H1 (cell line): ENCODE results near the gene DMC1. TPM values are rescaled to one million over a fixed set of nuclear protein-coding genes. Genes with fewer than 3 reads are reported as not detected.

Source experiments
- CTCF ChIA-PET: fragments of 300-600 bp; sonication (Branson Sonifier 250); formaldehyde crosslinking; loops from one replicate; lab custom pipeline; 2021; ENCODE audit not compliant: partially characterized antibody; lab: Charles Lee
- POLR2A ChIA-PET: fragments of 300-600 bp; sonication (Branson Sonifier 250); formaldehyde crosslinking; loops from one replicate; lab custom pipeline; 2021; ENCODE audit warnings: inconsistent platforms; ENCODE audit not compliant: partially characterized antibody; lab: Charles Lee
- DNase-seq, 2 experiments: peaks; one replicate each; pipeline versions ENCODE4 v3.0.0 to v3.0.0-alpha.2; 2010 to 2022; ENCODE audit warnings: low spot score in 2 of 2, low read depth in 1 of 2, mixed read lengths in 1 of 2
- FAIRE-seq: peaks from 2 replicates; lab custom pipeline; 2011; peaks lifted over from hg19 to GRCh38; lab: Jason Lieb, UNC
- H2AFZ ChIP-seq: 2 replicates; pipeline ENCODE4 v1.8.1; 2012; ENCODE audit warnings: low read length, inconsistent platforms
- H2AK5ac ChIP-seq: 2 replicates; pipeline ENCODE4 v1.6.1; 2013; ENCODE audit warnings: low read depth, low read length
- H2BK120ac ChIP-seq: replicated peaks from 2 replicates; pipeline ENCODE3; 2013; ENCODE audit warnings: low read depth, low read length, inconsistent platforms
- H2BK12ac ChIP-seq: 2 replicates; pipeline ENCODE4 v1.6.1; 2013; ENCODE audit warnings: low read depth, low read length
- H2BK15ac ChIP-seq: 2 replicates; pipeline ENCODE4 v1.6.1; 2013; ENCODE audit warnings: low read length
- H2BK20ac ChIP-seq: 2 replicates; pipeline ENCODE4 v1.6.1; 2013; ENCODE audit warnings: low read length
- H2BK5ac ChIP-seq: 2 replicates; pipeline ENCODE4 v1.6.1; 2013; ENCODE audit warnings: low read depth, low read length
- H3K14ac ChIP-seq: 2 replicates; pipeline ENCODE4 v1.6.1; 2013; ENCODE audit warnings: inconsistent platforms; ENCODE audit not compliant: insufficient read length
- H3K18ac ChIP-seq: 2 replicates; pipeline ENCODE4 v1.6.1; 2013; ENCODE audit warnings: low read length; ENCODE audit errors: extremely low read depth
- H3K23ac ChIP-seq: 2 replicates; pipeline ENCODE4 v1.6.1; 2013; ENCODE audit warnings: inconsistent platforms; ENCODE audit not compliant: insufficient read length
- H3K23me2 ChIP-seq: 2 replicates; pipeline ENCODE4 v1.6.1; 2013; ENCODE audit warnings: low read depth, low read length
- H3K27ac ChIP-seq: 2 replicates; pipeline ENCODE4 v1.6.1; 2011; ENCODE audit warnings: low read depth, low read length, inconsistent platforms
- H3K27me3 ChIP-seq, 4 experiments: replicated peaks in 1 of 4; 1 replicate in 1 of 4; 2 replicates in 3 of 4; pipeline versions ENCODE4 v1.6.1 to v1.8.1; 2011 to 2013; ENCODE audit warnings: low read length in 3 of 4, mild to moderate bottlenecking in 3 of 4, inconsistent platforms in 2 of 4, mixed read lengths in 2 of 4, moderate library complexity in 1 of 4; ENCODE audit not compliant: control insufficient read depth in 3 of 4, insufficient read depth in 3 of 4; ENCODE audit errors: extremely low read depth in 1 of 4
- H3K36me3 ChIP-seq, 4 experiments: 2 replicates each; pipeline versions ENCODE4 v1.6.1 to v1.8.1; 2011 to 2013; ENCODE audit warnings: mild to moderate bottlenecking in 4 of 4, low read length in 3 of 4, moderate library complexity in 2 of 4, control low read depth in 1 of 4, inconsistent platforms in 1 of 4; ENCODE audit not compliant: insufficient read depth in 4 of 4, control insufficient read depth in 2 of 4
- H3K4ac ChIP-seq: replicated peaks from 2 replicates; pipeline ENCODE3; 2013; ENCODE audit warnings: low read length, low read depth, mixed read lengths, inconsistent platforms; ENCODE audit not compliant: insufficient read length
- H3K4me1 ChIP-seq, 4 experiments: replicated peaks in 1 of 4; 1 replicate in 1 of 4; 2 replicates in 3 of 4; pipeline versions ENCODE4 v1.6.1 to v1.8.1; 2011 to 2013; ENCODE audit warnings: low read length in 3 of 4, inconsistent platforms in 2 of 4, mixed read lengths in 1 of 4; ENCODE audit not compliant: insufficient read depth in 4 of 4, control insufficient read depth in 3 of 4
- H3K4me2 ChIP-seq, 2 experiments: 2 replicates each; pipeline versions ENCODE4 v1.6.1 to v1.8.1; 2011 to 2013; ENCODE audit warnings: low read depth in 2 of 2, low read length in 2 of 2, control low read depth in 1 of 2, inconsistent platforms in 1 of 2, mild to moderate bottlenecking in 1 of 2; ENCODE audit not compliant: insufficient read depth in 1 of 2
- H3K4me3 ChIP-seq, 4 experiments: fragments of 200-600, 300-600 bp in 1 of 4; sonication (generic), shearing (Covaris generic), sonication (Bioruptor Twin) in 1 of 4; 2 replicates each; pipeline versions ENCODE4 v1.5.1 to v1.8.1; 2011 to 2016; ENCODE audit warnings: low read length in 4 of 4, low read depth in 3 of 4, control low read depth in 2 of 4, inconsistent platforms in 2 of 4, mild to moderate bottlenecking in 2 of 4, mixed read lengths in 1 of 4, moderate library complexity in 1 of 4; ENCODE audit not compliant: insufficient read depth in 2 of 4; ENCODE audit errors: extremely low read depth in 1 of 4
- H3K56ac ChIP-seq: replicated peaks from 2 replicates; pipeline ENCODE3; 2013; ENCODE audit warnings: low read depth, mild to moderate bottlenecking, mixed read lengths, low read length, inconsistent platforms; ENCODE audit not compliant: insufficient read length
- H3K79me1 ChIP-seq: 2 replicates; pipeline ENCODE4 v1.6.1; 2013; ENCODE audit warnings: low read depth, low read length, control low read depth
- H3K79me2 ChIP-seq, 2 experiments: 2 replicates each; pipeline versions ENCODE4 v1.6.1 to v1.8.1; 2012 to 2013; ENCODE audit warnings: low read length in 2 of 2, mild to moderate bottlenecking in 2 of 2, inconsistent platforms in 1 of 2; ENCODE audit not compliant: insufficient read depth in 2 of 2, control insufficient read depth in 1 of 2
- H3K9ac ChIP-seq, 4 experiments: replicated peaks in 1 of 4; 1 replicate in 1 of 4; 2 replicates in 3 of 4; pipeline versions ENCODE4 v1.6.1 to v1.8.1; 2011 to 2013; ENCODE audit warnings: low read depth in 3 of 4, low read length in 3 of 4, control low read depth in 2 of 4, mild to moderate bottlenecking in 2 of 4, moderate library complexity in 2 of 4, inconsistent platforms in 1 of 4; ENCODE audit errors: extremely low read depth in 1 of 4
- H3K9me3 ChIP-seq, 2 experiments: 2 replicates each; pipeline versions ENCODE4 v1.6.1 to v1.8.1; 2012 to 2013; ENCODE audit warnings: mild to moderate bottlenecking in 2 of 2, moderate library complexity in 2 of 2, control low read depth in 1 of 2, inconsistent platforms in 1 of 2, low read depth in 1 of 2, low read length in 1 of 2, mixed read lengths in 1 of 2; ENCODE audit not compliant: insufficient read depth in 2 of 2
- H4K20me1 ChIP-seq, 2 experiments: replicated peaks in 1 of 2; 2 replicates each; pipeline versions ENCODE3 to v1.8.1; 2011 to 2013; ENCODE audit warnings: inconsistent platforms in 2 of 2, low read length in 2 of 2, mild to moderate bottlenecking in 1 of 2; ENCODE audit not compliant: insufficient read depth in 2 of 2, control insufficient read depth in 1 of 2
- H4K5ac ChIP-seq: 2 replicates; pipeline ENCODE4 v1.6.1; 2013; ENCODE audit warnings: low read length, low read depth, mixed read lengths, inconsistent platforms; ENCODE audit not compliant: insufficient read length
- H4K8ac ChIP-seq: 2 replicates; pipeline ENCODE4 v1.8.0; 2013; ENCODE audit warnings: mild to moderate bottlenecking, moderate library complexity, low read length, inconsistent platforms; ENCODE audit not compliant: insufficient read depth; ENCODE audit errors: extremely low read depth
- H4K91ac ChIP-seq: replicated peaks from 2 replicates; pipeline ENCODE3; 2013; ENCODE audit warnings: low read length, mixed read lengths, inconsistent platforms; ENCODE audit not compliant: insufficient read length
- BCL11A ChIP-seq, 2 experiments: IDR thresholded peaks; one replicate each; pipeline ENCODE4 v1.6.1; 2011; ENCODE audit warnings: low read depth in 2 of 2, low read length in 2 of 2, mild to moderate bottlenecking in 2 of 2
- EGR1 ChIP-seq: IDR thresholded peaks from 2 replicates; pipeline ENCODE4 v1.6.1; 2011; ENCODE audit warnings: low read depth, low read length, borderline replicate concordance
- FOSL1 ChIP-seq: IDR thresholded peaks from 2 replicates; pipeline ENCODE4 v1.6.1; 2011; ENCODE audit warnings: mild to moderate bottlenecking, low read depth, low read length, moderate library complexity; ENCODE audit not compliant: insufficient read depth
- HDAC6 ChIP-seq: IDR thresholded peaks from one replicate; pipeline ENCODE4 v1.7.1; 2012; ENCODE audit warnings: low read depth, mild to moderate bottlenecking, inconsistent platforms, low read length, moderate library complexity
- SIRT6 ChIP-seq: IDR thresholded peaks from one replicate; pipeline ENCODE4 v1.7.1; 2012; ENCODE audit warnings: low read length, inconsistent platforms
- SRF ChIP-seq: IDR thresholded peaks from 2 replicates; pipeline ENCODE4 v1.6.1; 2011; ENCODE audit warnings: mild to moderate bottlenecking, low read depth, low read length, moderate library complexity
- WGBS, 2 experiments: shearing (Covaris generic) in 1 of 2; methylation state at CpG; one replicate each; pipeline versions ENCODE4 v1.1.6 to v1.1.7; 2013 to 2015; ENCODE audit warnings: low lambda C conversion rate in 2 of 2, mixed read lengths in 2 of 2, inconsistent platforms in 1 of 2, low coverage in 1 of 2, missing lambda C conversion rate in 1 of 2; ENCODE audit not compliant: insufficient replicate concordance in 2 of 2, insufficient coverage in 1 of 2, insufficient read length in 1 of 2; ENCODE audit errors: extremely low coverage in 1 of 2, missing lambda C conversion rate in 1 of 2; 5-methylcytosine and 5-hydroxymethylcytosine counted together
- polyA plus RNA-seq, 7 experiments: library from polyadenylated mRNA; depleted of rRNA in 3 of 7; stranded (reverse) in 5 of 7; unstranded in 2 of 7; fragments of >200 nt in 5 of 7; fragments of 200-250 nt in 2 of 7; gene quantifications; 1 replicate in 5 of 7; 2 replicates in 1 of 7; 4 replicates in 1 of 7; pipeline versions ENCODE4 v1.2.1 to v1.2.3, GENCODE V29; 2011 to 2013; ENCODE audit warnings: missing spikeins in 2 of 7, mixed read lengths in 2 of 7
- total RNA-seq: library from RNA; stranded (reverse); fragmentation: NEBNext Ultra II Directional; extraction: Animal tissue kit (Norgen Biotek cat#: 25700); gene quantifications from 2 replicates; pipeline ENCODE4 v1.2.1, GENCODE V29; 2021

DMC1 gene
- total and polyA plus RNA-seq, 2 of the 8 experiments (the other 6 are each of a cell fraction or from before 2014, with no cell fraction given): 3.8 to 7.2 TPM

- peaks cover 9% of the 10 kb centered on the region; the same call in 1 of the 2 replicates for H3K23me2 ChIP-seq
- no peak overlapping the region for H3K18ac ChIP-seq
- H4K8ac ChIP-seq: peak overlapping the region; percentile 51; the same call in 1 of the 2 replicates
- no peak overlapping the region for H3K56ac ChIP-seq
- no peak overlapping the region for H2BK120ac ChIP-seq
- no peak overlapping the region for H3K27ac ChIP-seq
- no peak overlapping the region for H2BK15ac ChIP-seq
- DNase-seq (no peak), FAIRE-seq (no peak)
- CTCF ChIA-PET: interaction anchor here (1.0 to 1.8 kb wide), 4 partner anchors 18 to 58 kb away, joined by 3 to 5 read pairs (median 3); no protein-coding TSS in a partner anchor
- no peaks in the 10 kb centered on the region for H4K20me1 ChIP-seq
- WGBS, 2 experiments: 88% methylated on average over 11 of the region's 11 CpGs; no CpG with 5 or more reads in 1 of the 2 experiments
- H3K79me2 ChIP-seq: no peaks in the 10 kb centered on the region
- no peaks in the 10 kb centered on the region for H3K9me3 ChIP-seq
- no peak overlapping the region for H3K4me2 ChIP-seq
- H3K79me1 ChIP-seq: no peaks in the 10 kb centered on the region
- peaks cover 0 to 24% (median 12%) of the 10 kb centered on the region in 4 experiments; a peak in 6 of 7 replicates for H3K27me3 ChIP-seq
- no peak overlapping the region for H3K4ac ChIP-seq
- no peak overlapping the region for H2BK12ac ChIP-seq
- H3K4me3 ChIP-seq: no peak overlapping the region
- H2AK5ac ChIP-seq: no peak overlapping the region
- TF ChIP-seq HDAC6 (no peak), SIRT6 (no peak), EGR1 (no peak), BCL11A (IDR thresholded peaks at IDR 0.05; ENCODE audit: low read depth in 2 of 2, low read length in 2 of 2) (no peak), SRF (no peak), FOSL1 (no peak)
- TF ChIP-seq, all 59 proteins: peak for 0
- Histone ChIP-seq H3K4me1 (peaks cover 0 to 9% (median 5%) of the 10 kb centered on the region in 4 experiments; a peak in 4 of 7 replicates), H2AFZ (no peak overlapping the region), H3K9ac (no peak overlapping the region), H4K5ac (no peak overlapping the region), H4K91ac (no peak overlapping the region), H3K14ac (no peak overlapping the region), H3K36me3 (no peaks in the 10 kb centered on the region), H2BK20ac (no peak overlapping the region), H3K23ac (no peak overlapping the region), H2BK5ac (no peak overlapping the region)
- POLR2A ChIA-PET: interaction anchor here (0.7 to 40.8 kb wide), 3 partner anchors 16 to 133 kb away, joined by 3 to 1102 read pairs (median 3); no protein-coding TSS in a partner anchor
These were observed 98.7 kb downstream of the DMC1 start for GRCh38 chr22:38471237-38471636.
